ENCODE data around the gene RABGGTA.

- TF ChIP-seq CREB1 (CRISPR knock-in tag; IDR thresholded peaks at IDR 0.05; ENCODE audit: low read depth) = no peak
- no peak for TF ChIP-seq CTCF (conservative IDR thresholded peaks at IDR 0.05; ENCODE audit: low read depth in 2 of 2)
- no peak for TF ChIP-seq REST (IDR thresholded peaks at IDR 0.05; ENCODE audit: unreplicated experiment)
- TF ChIP-seq EZH2 (IDR thresholded peaks at IDR 0.05; ENCODE audit: low read depth, unreplicated experiment) = no peak
- TF ChIP-seq NANOG (IDR thresholded peaks at IDR 0.05; ENCODE audit: borderline replicate concordance) = no peak
- no peak for TF ChIP-seq POLR2AphosphoS5 (IDR thresholded peaks at IDR 0.05; ENCODE audit: low read depth)
- TF ChIP-seq STAT1 (IDR thresholded peaks at IDR 0.05; ENCODE audit: unreplicated experiment) = no peak
- TF ChIP-seq JUNB (IDR thresholded peaks at IDR 0.05; ENCODE audit: unreplicated experiment) = no peak
- TF ChIP-seq EZH2phosphoT487 (IDR thresholded peaks at IDR 0.05; ENCODE audit: unreplicated experiment) = no peak
- no peak for TF ChIP-seq ZNF114 (CRISPR knock-in tag; IDR thresholded peaks at IDR 0.05)
These were observed 5.7 kb upstream of the RABGGTA start for GRCh38 chr14:24277071-24277470.

Measured in GM23338 (cell line).